Measurements from ENCODE around the gene APOB. TPM values are rescaled to one million over a fixed set of nuclear protein-coding genes. Genes with fewer than 3 reads are reported as not detected.

The APOB gene
- total RNA-seq, 3 donors from 2014 or later (not counting 1 experiment from before 2014, with no cell fraction given) = not detected

DNA sequence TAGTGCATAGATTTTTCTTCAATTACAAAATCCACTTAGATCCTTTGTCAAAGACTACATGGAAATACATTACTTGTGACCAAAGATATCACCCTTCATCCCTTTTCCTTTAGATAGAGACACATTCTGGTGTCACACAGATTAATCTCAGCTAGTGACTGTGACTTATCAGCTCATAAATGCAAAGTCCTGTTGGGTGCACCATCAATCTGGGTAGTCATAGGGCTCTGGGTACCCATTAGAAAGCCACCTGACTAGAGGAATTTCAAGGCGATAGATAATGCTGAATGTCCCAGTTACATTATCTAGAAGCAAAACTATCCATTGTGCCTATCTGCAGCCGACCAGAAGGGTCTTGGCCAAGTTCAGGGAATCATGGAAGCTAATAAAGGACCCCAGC, 2.6 kb upstream of the APOB start:
- no peak overlapping the region for H3K27ac ChIP-seq (ENCODE audit: low read length)
- Mint-ChIP-seq H3K4me3 (no peak overlapping the region), H3K9me3 (no peaks in the 10 kb centered on the region), H3K27ac (no peak overlapping the region), H3K4me1 (peaks cover 4 to 6% of the 10 kb centered on the region in 2 donors), H3K36me3 (no peaks in the 10 kb centered on the region), H3K27me3 (ENCODE audit: low read depth in 2 of 2) (peaks cover 18 to 31% of the 10 kb centered on the region in 2 donors)
- peaks cover 5% of the 10 kb centered on the region for H3K4me1 ChIP-seq (ENCODE audit: control insufficient read depth, insufficient read depth, low read length)
- ATAC-seq (no peak), DNase-seq (no peak)
- TF ChIP-seq, protein P1, sequence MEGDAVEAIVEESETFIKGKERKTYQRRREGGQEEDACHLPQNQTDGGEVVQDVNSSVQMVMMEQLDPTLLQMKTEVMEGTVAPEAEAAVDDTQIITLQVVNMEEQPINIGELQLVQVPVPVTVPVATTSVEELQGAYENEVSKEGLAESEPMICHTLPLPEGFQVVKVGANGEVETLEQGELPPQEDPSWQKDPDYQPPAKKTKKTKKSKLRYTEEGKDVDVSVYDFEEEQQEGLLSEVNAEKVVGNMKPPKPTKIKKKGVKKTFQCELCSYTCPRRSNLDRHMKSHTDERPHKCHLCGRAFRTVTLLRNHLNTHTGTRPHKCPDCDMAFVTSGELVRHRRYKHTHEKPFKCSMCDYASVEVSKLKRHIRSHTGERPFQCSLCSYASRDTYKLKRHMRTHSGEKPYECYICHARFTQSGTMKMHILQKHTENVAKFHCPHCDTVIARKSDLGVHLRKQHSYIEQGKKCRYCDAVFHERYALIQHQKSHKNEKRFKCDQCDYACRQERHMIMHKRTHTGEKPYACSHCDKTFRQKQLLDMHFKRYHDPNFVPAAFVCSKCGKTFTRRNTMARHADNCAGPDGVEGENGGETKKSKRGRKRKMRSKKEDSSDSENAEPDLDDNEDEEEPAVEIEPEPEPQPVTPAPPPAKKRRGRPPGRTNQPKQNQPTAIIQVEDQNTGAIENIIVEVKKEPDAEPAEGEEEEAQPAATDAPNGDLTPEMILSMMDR (IDR thresholded peaks at IDR 0.05) = no peak
- no peaks in the 10 kb centered on the region for H3K36me3 ChIP-seq (ENCODE audit: control insufficient read depth, insufficient read depth, low read length)
- H3K27me3 ChIP-seq (ENCODE audit: control insufficient read depth, insufficient read depth, low read length) = peaks cover 2% of the 10 kb centered on the region
- WGBS (ENCODE audit: insufficient coverage) = 79% methylated on average over 2 of the region's 2 CpGs
- intact Hi-C loops (cut with micrococcal nuclease) = loop anchor here (10.0 kb wide), 1 partner anchor 118 kb away; no protein-coding TSS in a partner anchor
- no peaks in the 10 kb centered on the region for H3K9me3 ChIP-seq (ENCODE audit: control insufficient read depth, insufficient read depth, low read length)
- H3K4me3 ChIP-seq (ENCODE audit: low read length) = no peak overlapping the region

DNA sequence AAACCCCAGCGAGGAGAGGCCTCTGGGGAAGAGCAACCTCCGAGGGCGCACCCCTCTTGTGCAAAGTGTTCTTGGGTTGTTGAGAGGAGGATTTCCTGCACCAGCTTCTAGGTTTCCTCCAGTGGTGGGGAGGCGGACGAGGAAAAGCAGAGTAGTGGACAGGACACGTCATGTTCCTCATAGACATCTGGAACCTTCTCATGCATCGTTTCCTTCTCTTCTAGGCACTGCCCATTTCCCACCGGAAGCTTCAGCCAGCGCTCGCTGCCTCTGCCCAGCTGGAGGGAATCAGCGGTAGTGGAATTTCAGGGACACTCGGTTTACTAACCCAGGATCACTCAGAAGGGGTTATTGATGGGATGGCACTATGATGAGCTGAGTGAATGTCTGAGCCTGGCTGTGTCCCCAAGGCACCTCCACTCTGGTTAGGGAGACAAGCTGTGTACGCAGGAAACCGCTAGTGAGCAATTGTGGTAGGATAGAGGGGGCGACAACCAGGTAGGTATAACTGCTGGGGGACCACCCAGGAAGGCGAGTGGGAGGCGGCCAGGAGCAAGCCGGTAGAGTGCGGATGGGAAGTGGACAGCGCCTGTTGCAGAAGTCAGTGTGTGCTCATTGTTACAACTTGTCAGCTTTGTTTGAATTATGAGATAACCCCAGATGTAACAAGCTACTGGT, 960 bp upstream of the APOB start:
- intact Hi-C loops (cut with micrococcal nuclease) = loop anchor here (10.0 kb wide), 1 partner anchor 120 kb away; no protein-coding TSS in a partner anchor
- peaks cover 18 to 31% of the 10 kb centered on the region in 2 donors for H3K27me3 Mint-ChIP-seq (ENCODE audit: low read depth in 2 of 2)
- H3K9me3 Mint-ChIP-seq = no peaks in the 10 kb centered on the region

DNA sequence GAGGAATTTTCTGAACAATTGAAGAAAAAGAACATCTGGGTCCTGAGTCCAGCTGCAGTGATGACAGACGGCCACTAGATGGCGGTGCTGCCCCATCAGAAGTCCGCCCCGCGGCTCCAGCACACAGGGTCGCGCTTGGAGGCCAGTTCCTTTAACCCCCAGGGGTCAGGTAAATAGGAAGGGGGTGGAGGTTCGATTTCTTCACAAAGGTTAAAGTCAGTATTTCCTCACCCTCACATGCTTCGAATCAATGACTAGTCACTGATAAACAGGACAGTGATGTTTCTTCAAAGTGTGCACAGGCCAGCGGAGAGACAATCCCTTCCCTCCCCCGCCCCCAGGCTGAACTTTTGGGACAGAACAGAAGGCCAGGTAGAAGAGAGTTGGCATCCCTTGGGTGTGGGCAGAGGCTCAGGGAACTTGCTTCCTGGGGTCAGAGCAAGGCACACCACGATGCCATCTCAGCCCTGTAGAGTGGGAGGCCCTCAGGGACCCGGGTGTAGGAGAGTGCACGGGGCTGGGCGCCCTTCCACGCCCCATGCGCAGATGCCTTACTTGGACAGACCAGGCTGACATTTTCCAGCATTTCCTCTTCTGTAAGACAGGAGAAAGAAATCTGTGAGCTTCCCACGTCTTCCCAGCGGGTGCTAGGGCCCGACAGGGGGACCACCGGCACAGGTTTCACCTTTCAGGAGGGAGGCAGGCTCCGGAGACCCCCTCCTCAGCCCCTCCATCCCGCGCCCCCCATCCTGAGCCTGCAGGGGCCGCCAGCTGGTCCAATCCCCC, 722 bp downstream of the APOB start:
- DNase-seq (peak; percentile 55 to 74), ATAC-seq (peak; percentile 68 to 91 (median 72))
- intact Hi-C loops (cut with micrococcal nuclease) = loop anchor here (2.0 to 10.0 kb wide), 2 partner anchors 76 to 122 kb away; no protein-coding TSS in a partner anchor
- peaks cover 5% of the 10 kb centered on the region for H3K4me1 ChIP-seq (ENCODE audit: control insufficient read depth, insufficient read depth, low read length)
- TF ChIP-seq, protein P1 (IDR thresholded peaks at IDR 0.05) = peak; percentile 93
- no peaks in the 10 kb centered on the region for H3K36me3 ChIP-seq (ENCODE audit: control insufficient read depth, insufficient read depth, low read length)
- peaks cover 4 to 6% of the 10 kb centered on the region in 2 donors for H3K4me1 Mint-ChIP-seq
- peak overlapping the region; percentile 25 for H3K4me3 Mint-ChIP-seq
- H3K36me3 Mint-ChIP-seq = no peaks in the 10 kb centered on the region
- no peak overlapping the region for H3K4me3 ChIP-seq (ENCODE audit: low read length)
- H3K9me3 Mint-ChIP-seq = no peaks in the 10 kb centered on the region
- H3K27me3 ChIP-seq (ENCODE audit: control insufficient read depth, insufficient read depth, low read length) = peaks cover 2% of the 10 kb centered on the region
- H3K9me3 ChIP-seq (ENCODE audit: control insufficient read depth, insufficient read depth, low read length) = no peaks in the 10 kb centered on the region
- WGBS (ENCODE audit: insufficient coverage) = 26% methylated on average over 22 of the region's 25 CpGs
- H3K27ac ChIP-seq (ENCODE audit: low read length) = no peak overlapping the region
- no peak overlapping the region for H3K27ac Mint-ChIP-seq
- H3K27me3 Mint-ChIP-seq (ENCODE audit: low read depth in 2 of 2) = peaks cover 15 to 23% of the 10 kb centered on the region in 2 donors

More for the DNA sequence above, 960 bp upstream of the APOB start:
- TF ChIP-seq, protein P1 (IDR thresholded peaks at IDR 0.05) = no peak
- Histone ChIP-seq H3K27ac (ENCODE audit: low read length) (no peak overlapping the region), H3K9me3 (ENCODE audit: control insufficient read depth, insufficient read depth, low read length) (no peaks in the 10 kb centered on the region), H3K36me3 (ENCODE audit: control insufficient read depth, insufficient read depth, low read length) (no peaks in the 10 kb centered on the region), H3K4me3 (ENCODE audit: low read length) (no peak overlapping the region), H3K27me3 (ENCODE audit: control insufficient read depth, insufficient read depth, low read length) (peaks cover 2% of the 10 kb centered on the region), H3K4me1 (ENCODE audit: control insufficient read depth, insufficient read depth, low read length) (peaks cover 5% of the 10 kb centered on the region)
- ATAC-seq = no peak
- Mint-ChIP-seq H3K4me3 (no peak overlapping the region), H3K4me1 (peaks cover 4 to 6% of the 10 kb centered on the region in 2 donors), H3K36me3 (no peaks in the 10 kb centered on the region), H3K27ac (no peak overlapping the region)
- DNase-seq = no peak
- 66% methylated on average over 20 of the region's 20 CpGs for WGBS (ENCODE audit: insufficient coverage)
